Activated T-cell treated with anti-CD3 and anti-CD28 coated beads for 1 hour (primary cell): ENCODE results near the gene BAAT.

Experiments
- DNase-seq: peaks from one replicate; pipeline ENCODE4 v3.0.0-alpha.2; 2020; ENCODE audit warnings: low read depth

BAAT gene

DNA sequence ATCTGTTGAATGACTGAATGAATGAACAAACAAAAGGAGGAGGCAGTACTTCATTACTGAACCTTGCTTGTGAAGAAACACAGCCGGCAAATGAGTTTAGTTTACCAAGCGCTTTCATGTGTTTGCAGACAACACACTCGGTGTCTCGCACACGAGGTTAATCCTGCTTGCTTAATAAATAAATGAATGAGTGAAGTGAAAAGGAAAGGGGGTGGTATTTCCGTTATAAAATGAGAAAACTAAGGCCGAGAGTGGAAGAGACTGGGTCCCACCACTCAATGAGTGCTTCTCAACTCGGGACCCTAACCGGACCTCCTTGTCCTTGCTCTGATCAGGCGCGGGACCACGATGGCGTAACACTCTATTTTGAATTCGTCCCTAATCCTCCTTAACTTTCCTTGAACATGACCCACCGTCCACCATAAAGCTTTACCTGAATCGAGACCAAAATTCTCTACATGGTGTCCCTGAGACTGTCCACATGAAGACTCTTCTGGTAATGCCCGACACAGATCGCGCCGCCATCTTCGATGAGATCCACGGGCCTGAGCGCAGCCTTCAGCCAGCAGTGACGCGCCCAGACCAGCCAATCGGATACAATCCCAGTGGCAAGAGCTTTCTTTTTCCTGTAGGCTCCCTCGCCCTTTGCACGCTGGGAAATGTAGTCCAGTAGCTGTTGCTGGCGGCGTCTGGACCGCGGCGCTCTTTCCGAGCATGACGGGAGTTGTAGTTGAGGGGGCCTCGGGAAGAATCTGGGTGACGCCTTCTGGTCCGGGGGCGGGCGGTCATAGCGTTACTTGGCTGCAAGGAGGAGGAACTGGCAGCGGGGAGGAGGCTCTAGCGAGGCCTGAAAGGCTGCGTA is 13.5 kb upstream of the BAAT start, which contains the start of the genes MRPL50 and ZNF189:
Gene MRPL50, minus strand, starts transcription at position 551 of the 862 bp plus-strand sequence. Its CDS starts 26 bp downstream, at position 525.
Gene ZNF189, plus strand, starts transcription at position 784 of the 862 bp plus-strand sequence. CDS start 306 bp downstream, outside the sequence.
- peak; percentile 88 for DNase-seq

DNA sequence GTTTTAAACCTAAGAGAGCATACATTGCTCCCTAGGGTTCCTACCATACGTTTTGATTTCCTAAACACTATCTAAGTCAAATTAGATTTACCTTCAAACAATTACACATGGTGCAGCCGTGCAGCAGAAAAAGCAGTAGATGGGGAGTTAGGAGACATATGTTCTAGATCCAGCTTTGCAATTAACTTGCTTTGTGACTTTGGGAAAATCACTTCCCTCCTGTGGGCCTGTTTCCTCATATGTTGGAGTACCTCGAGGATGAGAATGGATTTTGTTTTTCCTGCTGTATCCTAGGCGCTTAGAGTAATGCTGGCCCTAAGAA is 12.9 kb upstream of the BAAT start:
- DNase-seq: no peak

DNA sequence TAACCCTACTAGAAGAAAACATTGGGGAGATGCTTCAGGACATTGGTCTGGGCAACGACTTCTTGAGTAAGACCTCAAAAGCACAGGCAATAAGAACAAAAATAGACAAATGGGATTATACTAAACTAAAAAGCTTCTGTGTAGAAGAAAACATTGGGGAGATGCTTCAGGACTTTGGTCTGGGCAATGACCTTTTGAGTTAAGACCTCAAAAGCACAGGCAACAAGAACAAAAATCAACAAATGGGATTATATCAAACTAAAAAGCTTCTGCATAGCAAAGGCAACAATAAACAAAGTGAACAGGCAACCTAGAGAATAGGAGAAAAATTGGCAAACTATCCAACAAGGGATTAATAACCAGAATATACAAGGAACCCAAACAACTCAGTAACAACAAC is 9.9 kb upstream of the BAAT start:
- DNase-seq: no peak

DNA sequence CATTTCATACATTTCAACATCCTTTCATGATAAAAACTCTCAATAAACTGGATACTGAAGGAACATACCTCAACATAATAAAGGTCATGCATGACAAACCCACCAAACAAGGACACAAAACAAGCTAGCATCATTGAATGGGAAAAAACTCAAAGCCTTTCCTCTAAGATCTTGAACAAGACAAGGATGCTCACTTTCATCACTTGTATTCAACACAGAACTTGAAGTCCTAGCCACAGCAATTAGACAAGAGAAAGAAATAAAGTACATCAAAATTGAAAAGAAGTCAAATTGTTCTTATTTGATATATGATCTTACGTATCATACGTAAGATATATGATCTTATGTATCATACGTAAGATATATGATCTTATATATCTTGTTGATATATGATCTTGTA is 8.3 kb upstream of the BAAT start:
- DNase-seq: no peak

DNA sequence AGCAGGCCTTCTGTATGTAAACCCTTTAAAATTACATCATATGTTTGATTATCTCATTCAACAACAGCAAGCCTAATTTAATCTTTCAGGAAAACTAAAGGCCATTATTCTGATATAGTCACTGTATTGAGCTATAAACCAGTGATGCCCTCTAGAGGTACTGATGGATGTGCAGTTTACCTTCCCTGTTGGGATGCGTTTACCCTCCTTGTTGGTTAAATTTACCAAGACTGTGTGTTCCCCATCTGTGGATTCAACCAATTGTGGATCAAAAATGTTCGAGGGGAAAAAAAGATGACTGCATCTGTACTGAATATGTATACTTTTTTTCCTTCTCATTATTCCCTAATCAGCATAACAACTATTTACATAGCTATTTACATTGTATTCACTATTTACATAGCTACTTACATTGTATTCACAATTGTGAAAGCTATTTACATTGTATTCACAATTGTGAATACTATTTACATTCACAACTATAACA is 3.7 kb upstream of the BAAT start:
- DNase-seq: no peak

DNA sequence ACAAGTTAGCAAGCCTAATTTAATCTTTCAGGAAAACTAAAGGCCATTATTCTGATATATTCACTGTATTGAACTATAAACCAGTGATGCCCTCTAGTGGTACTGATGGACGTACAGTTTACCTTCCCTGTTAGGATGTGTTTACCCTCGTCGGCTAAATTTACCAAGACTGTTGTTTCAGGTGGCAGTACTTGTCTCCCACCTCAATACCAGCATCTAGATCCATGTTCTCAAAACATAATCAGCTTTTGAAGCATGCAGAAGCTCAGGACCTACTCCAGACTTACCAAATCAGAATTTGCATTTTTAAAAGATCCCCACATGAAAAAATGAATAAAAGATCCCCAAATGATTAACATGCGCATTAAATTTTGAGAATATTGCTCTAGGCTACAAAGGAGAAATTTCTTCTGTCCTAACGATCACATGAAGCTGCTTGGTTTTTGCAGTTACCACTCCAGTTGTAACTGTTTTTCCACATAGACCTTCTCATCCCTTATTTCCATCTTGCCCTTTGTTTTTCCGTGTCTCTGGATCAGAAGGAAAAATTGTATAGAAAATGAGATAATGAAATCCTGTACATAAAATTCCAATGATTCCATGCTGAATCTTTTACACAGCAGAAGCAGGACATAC is 3.2 kb upstream of the BAAT start:
- DNase-seq: no peak

DNA sequence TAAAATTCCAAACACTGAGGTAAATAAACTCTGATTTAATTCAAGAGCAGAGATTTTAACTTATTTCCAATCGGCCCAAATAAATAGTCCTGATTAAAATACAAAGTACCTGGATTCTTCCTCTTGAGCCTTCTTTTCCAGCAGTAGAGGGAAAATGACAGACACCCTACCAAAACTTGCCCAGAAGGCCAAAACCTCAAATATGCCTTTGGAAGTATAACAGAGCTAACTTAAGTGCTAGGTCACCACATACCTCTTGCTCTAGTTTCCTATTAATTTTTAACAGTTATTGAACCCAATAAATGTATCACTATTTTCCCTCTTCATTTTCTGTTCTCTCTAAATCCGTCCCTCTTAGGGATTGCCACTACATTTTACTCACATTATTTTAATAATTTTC is 1.4 kb downstream of the BAAT start:
- no peak for DNase-seq

DNA sequence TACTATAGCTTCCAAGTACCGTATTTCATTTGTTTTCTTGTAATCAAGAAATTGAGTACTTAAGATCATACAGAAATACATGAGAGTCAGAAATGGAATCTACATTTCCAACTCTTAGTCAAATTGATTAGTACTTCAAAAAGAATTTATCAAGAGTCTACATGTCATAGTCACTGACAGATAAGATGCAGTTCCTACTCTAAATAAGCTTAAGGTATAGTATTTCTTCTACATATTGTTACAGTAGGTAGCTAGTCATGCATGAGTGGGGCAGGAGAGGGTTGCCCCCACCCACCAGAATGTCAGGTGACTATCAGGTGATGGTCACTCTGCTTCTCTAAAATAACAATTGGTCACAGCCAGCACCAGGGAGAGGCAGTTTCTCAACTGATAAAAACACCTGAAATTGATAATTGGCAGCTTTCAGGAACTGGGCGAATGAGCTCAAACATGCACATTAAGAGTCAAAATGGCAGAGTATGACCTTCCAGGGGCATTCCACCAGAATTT is 2.9 kb downstream of the BAAT start:
- DNase-seq: no peak

DNA sequence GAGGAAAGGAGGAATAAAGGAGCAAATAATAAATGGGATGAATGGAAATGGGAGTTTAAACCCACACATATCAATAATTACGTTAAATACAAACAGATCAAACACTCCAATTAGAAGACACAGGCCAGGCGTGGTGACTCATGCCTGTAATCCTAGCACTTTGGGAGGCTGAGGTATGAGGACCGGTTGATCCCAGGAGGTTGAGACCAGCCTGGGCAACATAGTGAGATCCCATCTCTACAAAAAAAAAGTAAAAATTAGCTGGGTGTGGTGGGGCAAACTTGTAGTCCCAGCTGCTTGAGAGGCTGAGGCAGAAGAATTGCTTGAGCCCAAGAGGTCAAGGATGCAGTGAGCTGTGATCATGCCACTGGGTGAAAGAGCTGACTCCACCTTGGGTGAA is 3.7 kb downstream of the BAAT start:
- DNase-seq: no peak

DNA sequence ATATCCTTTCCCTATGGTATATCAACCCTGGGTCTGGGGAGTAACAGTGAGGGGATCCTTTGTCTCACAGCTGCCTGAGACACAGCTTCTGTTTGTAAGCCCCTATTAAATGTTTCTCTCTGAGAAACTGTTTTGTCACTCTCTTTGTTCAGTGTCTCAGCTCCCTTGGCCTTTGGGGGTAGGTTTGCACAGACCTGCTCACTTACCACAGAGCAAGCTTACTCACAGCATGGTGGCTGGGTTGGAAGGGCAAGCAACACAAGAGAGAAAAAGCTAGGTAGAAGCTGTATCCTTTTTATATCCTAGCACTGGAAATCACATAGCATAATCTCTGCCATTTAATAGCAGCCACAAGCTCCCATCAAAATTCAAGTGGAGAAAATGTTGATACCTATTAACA is 4.5 kb downstream of the BAAT start:
- DNase-seq: no peak

DNA sequence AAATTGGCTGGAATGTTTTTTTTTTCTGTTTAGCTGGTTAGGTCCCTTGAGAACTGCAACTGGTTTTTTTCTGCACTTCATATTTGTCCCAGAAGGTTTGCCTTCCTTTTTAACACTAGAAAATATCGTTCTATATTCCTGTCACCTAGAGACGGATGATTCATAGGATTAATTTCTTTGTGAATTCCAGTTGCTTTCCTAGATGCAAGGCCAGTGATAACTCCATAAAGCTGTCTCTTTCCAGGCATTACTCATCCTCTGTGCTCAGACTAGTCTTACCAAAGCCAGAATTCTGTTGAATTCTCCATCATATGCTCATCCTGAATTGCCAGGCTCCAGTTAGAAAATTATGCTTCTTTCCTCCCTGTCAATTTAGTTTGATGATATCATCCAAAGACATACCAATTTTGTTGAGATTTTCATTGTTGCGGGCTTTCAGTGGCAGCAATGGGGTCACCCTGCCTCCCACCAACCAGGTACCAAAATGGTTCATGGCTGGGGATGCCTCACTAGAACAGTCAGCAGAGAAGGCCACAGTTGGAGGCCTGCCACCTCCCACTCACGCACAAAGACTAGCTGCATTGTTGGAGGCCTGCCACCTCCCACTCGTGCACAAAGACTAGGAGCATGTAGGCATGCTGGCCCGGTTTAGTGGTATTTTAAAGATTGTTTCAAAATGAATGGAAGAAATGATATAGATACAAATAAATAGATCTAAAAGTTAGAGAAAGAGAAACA is 8.5 kb downstream of the BAAT start:
- DNase-seq: no peak

DNA sequence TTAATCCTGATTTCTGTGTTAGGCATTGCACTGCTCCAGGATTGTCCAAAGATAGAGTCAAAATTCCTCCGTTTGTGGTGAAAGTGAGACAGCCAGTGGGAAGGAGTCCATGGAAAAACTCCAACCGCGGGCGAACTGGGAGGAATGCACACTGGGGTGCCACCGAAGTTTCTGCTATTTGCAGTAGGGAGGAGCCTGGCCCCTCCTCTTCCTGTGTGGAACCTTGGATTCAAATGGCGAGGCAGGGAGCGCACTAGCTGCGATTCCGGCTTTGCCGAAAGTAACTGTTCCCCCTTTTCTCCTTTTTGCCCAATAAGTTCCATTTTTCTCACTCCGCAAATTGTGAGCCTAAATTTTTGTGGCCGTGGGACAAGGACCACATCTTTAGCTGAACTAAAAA is 9.3 kb downstream of the BAAT start:
- DNase-seq: no peak

DNA sequence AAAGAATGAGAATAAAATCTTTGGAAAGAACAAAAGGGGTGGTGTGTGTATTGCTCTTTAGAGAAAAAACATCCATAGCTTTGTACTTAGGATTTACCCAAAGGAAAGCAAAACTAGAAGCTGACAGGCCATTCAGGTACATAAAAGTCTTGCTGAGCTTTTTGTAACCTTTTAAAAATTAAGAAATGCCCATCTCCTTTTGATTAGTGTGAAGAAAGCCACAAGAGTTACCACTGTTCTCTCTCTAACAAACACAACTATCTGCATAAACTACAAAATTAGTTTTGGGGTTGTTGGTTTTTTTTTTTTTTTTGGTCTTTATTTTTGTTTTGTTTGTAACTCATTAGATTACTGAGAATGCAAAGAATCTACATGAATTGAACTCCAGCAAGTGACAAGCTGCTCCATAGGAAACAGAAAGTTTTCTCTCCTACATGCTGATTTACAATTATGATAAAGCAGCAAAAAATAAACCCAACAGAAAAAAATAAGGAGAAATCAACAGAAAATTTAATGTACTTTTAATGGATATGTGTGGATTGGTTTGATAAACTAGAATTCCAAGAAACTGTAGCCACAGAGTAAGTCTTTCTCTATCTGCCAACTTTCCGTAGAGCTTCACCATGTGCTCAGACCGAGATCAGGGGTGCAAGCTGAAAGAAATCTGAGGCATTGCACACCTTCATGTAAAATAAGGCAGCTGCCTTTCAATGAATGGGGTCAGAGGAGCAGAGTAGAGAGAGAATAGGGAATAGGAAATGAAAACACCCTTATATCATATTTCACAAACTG is 12.3 kb downstream of the BAAT start:
- no peak for DNase-seq

DNA sequence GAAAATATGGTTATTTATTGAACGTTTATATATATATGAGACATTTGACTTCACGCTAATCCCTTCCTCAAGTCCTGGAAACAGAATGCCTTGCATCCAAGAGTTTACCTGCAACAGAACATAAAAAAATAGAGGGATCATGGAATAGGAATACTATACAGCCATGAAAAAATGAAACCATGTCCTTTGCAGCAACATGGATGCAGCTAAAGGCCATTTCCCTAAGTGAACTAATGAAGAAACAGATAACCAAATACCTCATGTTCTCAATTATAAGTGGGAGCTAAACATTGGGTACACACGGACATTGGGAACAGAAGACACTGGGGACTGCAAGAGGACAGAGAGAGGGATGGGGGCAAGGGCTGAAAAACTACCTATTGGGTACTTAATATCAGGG is 13.0 kb downstream of the BAAT start:
- no peak for DNase-seq

DNA sequence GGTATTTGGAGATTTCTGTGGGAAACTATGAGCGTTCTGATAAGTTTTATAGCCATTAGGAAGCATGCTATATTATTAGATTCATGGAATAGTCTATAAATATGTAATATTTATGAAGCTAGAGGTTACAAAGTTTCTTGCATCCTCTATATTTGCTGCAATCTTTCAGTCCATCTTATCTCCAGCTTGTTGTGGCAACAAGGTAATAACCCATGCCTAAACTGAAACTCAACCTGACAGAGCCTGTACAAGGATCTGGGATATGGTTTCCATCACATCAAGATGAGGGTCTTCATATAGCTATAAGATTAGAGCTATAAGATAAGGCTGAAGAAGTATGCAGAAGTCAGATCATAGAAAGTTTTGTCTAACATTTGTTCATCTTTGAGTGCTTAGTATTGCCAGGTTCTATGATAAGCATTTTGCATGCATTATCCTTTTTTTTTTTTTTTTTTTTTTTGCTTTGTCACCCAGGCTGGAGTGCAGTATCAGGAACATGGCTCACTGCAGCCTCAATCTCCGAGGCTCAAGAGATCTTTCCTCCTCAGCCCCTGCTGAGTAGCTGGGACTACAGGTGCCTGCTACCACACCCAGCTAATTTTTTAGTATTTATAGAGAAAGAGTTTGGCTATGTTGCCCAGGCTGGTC is 14.8 kb downstream of the BAAT start:
- no peak for DNase-seq

DNA sequence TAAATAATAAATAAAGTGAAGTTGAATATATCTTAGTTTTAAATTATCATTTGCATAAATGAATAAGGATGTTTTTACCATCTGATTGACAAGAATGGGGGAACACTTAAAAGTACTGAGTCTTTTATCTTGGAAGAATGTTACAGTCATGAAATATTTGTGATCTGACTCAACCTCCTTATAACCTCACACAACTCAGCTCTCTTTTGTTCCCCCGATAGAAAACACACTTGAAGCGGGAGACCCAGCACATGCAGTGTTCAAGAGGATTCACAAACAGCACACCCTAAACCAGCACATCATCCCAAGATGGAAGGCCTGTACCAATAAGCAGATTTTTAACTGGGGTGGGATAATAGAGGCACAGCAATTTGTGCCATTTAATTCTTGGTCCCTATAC is 15.5 kb downstream of the BAAT start:
- no peak for DNase-seq

DNA sequence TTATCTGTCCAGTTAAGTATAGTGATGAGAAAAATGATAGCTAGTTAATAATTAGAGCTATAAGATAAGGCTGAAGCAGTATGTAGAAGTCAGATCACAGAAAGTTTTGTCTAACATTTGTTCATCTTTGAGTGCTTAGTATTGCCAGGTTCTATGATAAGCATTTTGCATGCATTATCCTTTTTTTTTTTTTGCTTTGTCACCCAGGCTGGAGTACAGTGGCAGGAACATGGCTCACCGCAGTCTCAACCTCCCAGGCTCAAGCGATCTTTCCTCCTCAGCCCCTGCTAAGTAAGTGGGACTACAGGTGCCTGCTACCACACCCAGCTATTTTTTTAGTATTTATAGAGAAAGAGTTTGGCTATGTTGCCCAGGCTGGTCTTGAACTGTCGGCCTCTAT is 17.5 kb downstream of the BAAT start:
- DNase-seq: no peak

DNA sequence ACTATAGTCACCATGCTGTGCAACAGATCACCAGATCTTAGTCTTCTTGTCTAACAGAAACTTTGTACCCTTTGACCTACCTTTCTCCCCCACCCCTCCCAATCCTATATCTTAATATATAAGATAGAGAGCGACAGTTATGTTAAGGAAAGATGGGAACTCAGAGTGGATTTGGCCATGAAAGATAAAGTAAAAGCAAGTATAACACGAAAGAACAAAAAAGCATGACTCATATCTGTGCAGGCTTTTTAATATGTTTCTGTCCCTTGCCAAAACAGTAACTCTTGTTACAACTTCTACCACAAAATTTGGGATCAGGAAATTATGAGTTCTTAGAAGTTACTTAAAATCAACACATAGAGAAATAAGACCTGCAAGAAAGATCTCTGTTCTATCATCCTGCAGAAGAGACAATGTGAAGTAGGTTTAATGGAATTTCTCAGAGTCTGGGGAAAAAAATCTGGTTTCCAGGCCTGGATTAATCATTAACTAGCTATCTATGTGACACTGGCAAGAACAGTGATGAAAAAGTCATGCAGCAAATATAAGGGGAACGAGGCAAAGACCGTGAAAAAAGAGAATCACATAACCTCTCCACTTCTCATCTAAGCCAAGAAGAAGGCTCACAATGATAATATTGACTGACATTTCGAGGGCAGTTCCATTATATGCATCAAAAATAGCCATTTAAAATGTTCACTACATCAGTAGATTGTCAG is 18.6 kb downstream of the BAAT start:
- DNase-seq: no peak

DNA sequence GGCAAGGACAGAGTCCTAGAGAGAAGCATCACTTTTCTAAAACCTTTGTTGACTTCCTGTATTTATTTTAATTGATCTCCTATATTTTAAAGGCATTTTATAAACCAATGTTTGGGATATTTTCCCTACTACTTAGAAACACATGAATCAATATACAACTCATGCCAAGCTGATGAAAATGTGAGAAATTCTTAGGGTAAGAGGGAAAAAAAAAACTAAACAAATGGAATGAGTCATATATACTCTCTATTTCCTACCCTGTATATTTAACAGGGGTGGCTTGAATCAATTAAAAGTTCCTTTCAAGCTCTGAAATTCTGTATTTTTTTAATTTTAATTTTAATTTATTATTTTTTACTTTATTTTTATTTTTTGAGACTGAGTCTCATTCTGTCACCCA is 19.6 kb downstream of the BAAT start:
- no peak for DNase-seq

DNA sequence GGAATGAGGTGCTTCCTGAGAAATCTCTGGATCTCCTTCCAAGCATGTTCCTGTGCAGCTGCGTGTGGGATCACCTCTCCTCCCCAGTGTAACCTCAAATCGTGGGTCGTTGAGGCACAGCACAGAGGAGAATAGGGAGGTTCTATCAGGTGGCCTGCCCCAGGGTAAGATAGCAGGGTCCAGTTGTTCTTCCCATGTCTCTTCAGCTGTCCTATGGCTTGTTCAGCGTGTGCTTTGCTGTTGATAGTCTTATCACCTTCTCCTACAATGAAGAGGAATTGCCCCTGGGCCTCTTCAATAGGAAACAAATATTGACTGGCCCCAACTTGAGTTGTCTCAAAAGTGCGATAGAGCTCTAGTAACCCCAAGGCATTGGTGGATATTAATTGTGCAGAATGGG is 22.4 kb downstream of the BAAT start:
- no peak for DNase-seq

DNA sequence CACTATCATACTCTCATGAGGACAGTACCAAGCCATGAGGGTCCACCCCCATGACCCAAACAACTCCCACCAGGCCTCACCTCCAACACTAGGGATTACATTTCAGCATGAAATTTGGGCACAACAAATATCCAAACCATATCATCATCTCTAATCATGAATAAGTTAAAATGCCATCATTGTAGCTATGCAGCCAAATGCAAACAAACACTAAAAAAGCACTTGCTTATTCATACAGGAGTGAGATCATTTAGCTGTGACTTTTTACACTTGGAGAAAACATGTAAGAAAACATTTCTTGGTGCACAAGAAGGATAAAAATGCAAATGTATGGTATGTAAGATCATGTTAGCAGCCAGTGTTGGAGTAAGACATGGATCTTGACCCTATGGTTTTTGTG is 24.2 kb downstream of the BAAT start:
- no peak for DNase-seq
